ENCODE results near the gene NISCH.

DNA sequence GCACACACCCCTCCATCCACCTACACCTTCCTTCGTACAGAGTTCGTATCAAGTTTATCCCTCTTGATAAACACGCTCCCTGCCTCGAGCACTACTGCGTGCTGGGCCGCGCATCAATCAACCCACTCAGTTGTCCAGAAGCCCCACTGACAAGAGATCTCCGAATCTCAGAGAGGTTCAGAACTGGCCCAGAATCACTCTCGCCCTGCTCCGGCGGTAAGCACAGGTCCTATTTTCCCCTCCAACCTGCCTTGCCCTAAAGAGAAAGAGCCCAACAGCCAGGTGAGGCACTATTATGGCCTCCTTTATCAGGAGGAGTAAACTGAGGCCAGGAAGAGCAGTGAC, 494 bp upstream of the NISCH start:
- no peak for TF ChIP-seq EZH2 (IDR thresholded peaks at IDR 0.05; ENCODE audit: borderline replicate concordance, low read depth, low read length, poor library complexity, severe bottlenecking)
- TF ChIP-seq CTCF (conservative IDR thresholded peaks at IDR 0.05; ENCODE audit: low read depth, low read length) = no peak
